Keratinocyte (primary cell): Measurements from ENCODE around the gene ST3GAL5. TPM values are rescaled to one million over a fixed set of nuclear protein-coding genes. Genes with fewer than 3 reads are reported as not detected.

Experiments used
- DNase-seq: peaks from one replicate; pipeline ENCODE4 v3.0.0-alpha.2; 2011; ENCODE audit warnings: low read depth, missing footprints, low spot score
- FAIRE-seq: peaks from 2 replicates; lab custom pipeline; 2011; peaks lifted over from hg19 to GRCh38; lab: Jason Lieb, UNC
- H2AFZ ChIP-seq: 2 replicates; pipeline ENCODE4 v1.6.0; 2012; ENCODE audit warnings: low read length, control low read depth, inconsistent platforms; ENCODE audit not compliant: control insufficient read depth
- H3K27ac ChIP-seq: 2 replicates; pipeline ENCODE4 v1.5.1; 2011; ENCODE audit warnings: low read length; ENCODE audit not compliant: control insufficient read depth, insufficient read depth
- H3K27me3 ChIP-seq: 3 replicates; pipeline ENCODE4 v1.6.0; 2011; ENCODE audit warnings: low read length; ENCODE audit not compliant: control insufficient read depth, insufficient read depth; ENCODE audit errors: extremely low read depth
- H3K36me3 ChIP-seq, 2 experiments: 2 replicates in 1 of 2; 3 replicates in 1 of 2; pipeline ENCODE4 v1.5.1; 2011; ENCODE audit warnings: low read length in 2 of 2, mild to moderate bottlenecking in 1 of 2; ENCODE audit not compliant: control insufficient read depth in 2 of 2, insufficient read depth in 2 of 2; ENCODE audit errors: extremely low read depth in 1 of 2
- H3K4me1 ChIP-seq: 3 replicates; pipeline ENCODE4 v1.5.1; 2011; ENCODE audit warnings: low read length; ENCODE audit not compliant: control insufficient read depth, insufficient read depth; ENCODE audit errors: extremely low read depth
- H3K4me2 ChIP-seq: 3 replicates; pipeline ENCODE4 v1.6.0; 2011; ENCODE audit warnings: low read depth, low read length; ENCODE audit not compliant: control insufficient read depth, insufficient read depth; ENCODE audit errors: extremely low read depth
- H3K4me3 ChIP-seq, 3 experiments: fragments of 200-600 bp in 1 of 3; sonication (generic) in 1 of 3; 2 replicates in 2 of 3; 3 replicates in 1 of 3; pipeline ENCODE4 v1.5.1; 2011 to 2016; ENCODE audit warnings: low read length in 3 of 3, mild to moderate bottlenecking in 3 of 3, control low read depth in 2 of 3, inconsistent platforms in 1 of 3, low read depth in 1 of 3, mixed read lengths in 1 of 3, mixed run types in 1 of 3, moderate library complexity in 1 of 3; ENCODE audit not compliant: control insufficient read depth in 2 of 3, insufficient read depth in 2 of 3; ENCODE audit errors: extremely low read depth in 1 of 3
- H3K79me2 ChIP-seq: 2 replicates; pipeline ENCODE4 v1.6.0; 2012; ENCODE audit warnings: low read length; ENCODE audit not compliant: control insufficient read depth, insufficient read depth
- H3K9ac ChIP-seq: 3 replicates; pipeline ENCODE4 v1.6.0; 2011; ENCODE audit warnings: low read length; ENCODE audit not compliant: control insufficient read depth, insufficient read depth; ENCODE audit errors: extremely low read depth
- H3K9me1 ChIP-seq: 3 replicates; pipeline ENCODE4 v1.6.0; 2011; ENCODE audit warnings: low read length; ENCODE audit not compliant: control insufficient read depth, insufficient read depth; ENCODE audit errors: extremely low read depth
- H3K9me3 ChIP-seq: 2 replicates; pipeline ENCODE4 v1.5.1; 2012; ENCODE audit warnings: low read depth, low read length; ENCODE audit not compliant: control insufficient read depth
- H4K20me1 ChIP-seq: 3 replicates; pipeline ENCODE4 v1.6.0; 2011; ENCODE audit warnings: low read length; ENCODE audit not compliant: control insufficient read depth, insufficient read depth; ENCODE audit errors: extremely low read depth
- EZH2 ChIP-seq: IDR thresholded peaks from one replicate; pipeline ENCODE4 v1.6.1; 2012; ENCODE audit warnings: inconsistent platforms, mild to moderate bottlenecking, low read length, moderate library complexity
- dilution Hi-C: fragments of 300-500 bp; cut with MboI; formaldehyde crosslinking; loops from one replicate; pipeline ENCODE4 v1.7.0; 2020; ENCODE audit warnings: low sequenced_read_pairs; ENCODE audit not compliant: extremely low pct_ligation_motif_present
- polyA plus RNA-seq, 5 experiments: library from polyadenylated mRNA; depleted of rRNA in 3 of 5; stranded (reverse) in 3 of 5; stranded (forward) in 1 of 5; unstranded in 1 of 5; fragments of >200 nt; gene quantifications; 1 replicate in 1 of 5; 2 replicates in 3 of 5; 3 replicates in 1 of 5; pipeline versions ENCODE4 v1.2.1 to v1.2.3, GENCODE V29; 2011 to 2012; ENCODE audit warnings: missing spikeins in 2 of 5, low read depth in 1 of 5, low replicate concordance in 1 of 5
- TF ChIP-seq, protein P1 (sequence below), 3 experiments: IDR thresholded peaks in 1 of 3; conservative IDR thresholded peaks in 1 of 3; optimal IDR thresholded peaks in 1 of 3; 2 replicates in 2 of 3; 3 replicates in 1 of 3; pipeline versions ENCODE3 to v1.5.1; 2011; ENCODE audit warnings: low read length in 3 of 3, mild to moderate bottlenecking in 3 of 3, moderate library complexity in 2 of 3, control low read depth in 1 of 3, inconsistent platforms in 1 of 3; ENCODE audit not compliant: insufficient read depth in 2 of 3; ENCODE audit errors: extremely low read depth in 1 of 3

Gene ST3GAL5
- polyA plus RNA-seq, 1 donor (not counting 4 experiments of a cell fraction or from before 2014, with no cell fraction given), result 43.5 TPM

DNA sequence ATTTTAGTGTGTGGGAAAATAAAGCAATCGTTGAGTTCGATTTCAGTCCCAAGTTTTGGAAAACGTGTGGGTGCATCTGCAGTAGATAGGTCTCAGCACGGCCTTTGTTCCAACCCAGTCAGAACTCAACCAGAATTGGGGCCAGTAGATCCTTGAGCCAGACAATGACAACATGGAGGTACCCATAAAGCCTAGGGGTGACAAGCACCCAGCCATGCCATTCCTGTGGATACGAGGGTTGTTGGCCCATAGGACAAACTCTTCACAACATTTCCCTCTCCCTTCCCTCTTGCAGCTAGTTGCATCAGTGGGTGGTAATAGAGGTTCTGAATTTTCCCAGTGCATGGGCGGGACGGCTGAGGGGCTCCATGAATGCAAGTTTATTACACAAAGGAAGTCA is 60.1 kb downstream of the ST3GAL5 start:
- H3K4me1 ChIP-seq, result peaks cover 7% of the 10 kb centered on the region
- no peaks in the 10 kb centered on the region for H3K27me3 ChIP-seq
- no peak for FAIRE-seq
- H4K20me1 ChIP-seq, result no peaks in the 10 kb centered on the region
- H3K4me2 ChIP-seq, result no peak overlapping the region
- H3K9me1 ChIP-seq, result no peaks in the 10 kb centered on the region
- H3K27ac ChIP-seq, result no peak overlapping the region
- H2AFZ ChIP-seq, result no peak overlapping the region
- no peak overlapping the region for H3K9ac ChIP-seq
- no peak for TF ChIP-seq EZH2
- TF ChIP-seq, protein P1, sequence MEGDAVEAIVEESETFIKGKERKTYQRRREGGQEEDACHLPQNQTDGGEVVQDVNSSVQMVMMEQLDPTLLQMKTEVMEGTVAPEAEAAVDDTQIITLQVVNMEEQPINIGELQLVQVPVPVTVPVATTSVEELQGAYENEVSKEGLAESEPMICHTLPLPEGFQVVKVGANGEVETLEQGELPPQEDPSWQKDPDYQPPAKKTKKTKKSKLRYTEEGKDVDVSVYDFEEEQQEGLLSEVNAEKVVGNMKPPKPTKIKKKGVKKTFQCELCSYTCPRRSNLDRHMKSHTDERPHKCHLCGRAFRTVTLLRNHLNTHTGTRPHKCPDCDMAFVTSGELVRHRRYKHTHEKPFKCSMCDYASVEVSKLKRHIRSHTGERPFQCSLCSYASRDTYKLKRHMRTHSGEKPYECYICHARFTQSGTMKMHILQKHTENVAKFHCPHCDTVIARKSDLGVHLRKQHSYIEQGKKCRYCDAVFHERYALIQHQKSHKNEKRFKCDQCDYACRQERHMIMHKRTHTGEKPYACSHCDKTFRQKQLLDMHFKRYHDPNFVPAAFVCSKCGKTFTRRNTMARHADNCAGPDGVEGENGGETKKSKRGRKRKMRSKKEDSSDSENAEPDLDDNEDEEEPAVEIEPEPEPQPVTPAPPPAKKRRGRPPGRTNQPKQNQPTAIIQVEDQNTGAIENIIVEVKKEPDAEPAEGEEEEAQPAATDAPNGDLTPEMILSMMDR (optimal IDR thresholded peaks at IDR 0.05 in 1 of 3, IDR thresholded peaks at IDR 0.05 in 1 of 3, conservative IDR thresholded peaks at IDR 0.05 in 1 of 3; ENCODE audit: extremely low read depth in 1 of 3, insufficient read depth in 2 of 3, low read length in 3 of 3), result no peak
- dilution Hi-C loops, result no loop called here
- no peak for DNase-seq
- no peaks in the 10 kb centered on the region for H3K36me3 ChIP-seq
- H3K79me2 ChIP-seq, result no peaks in the 10 kb centered on the region
- no peaks in the 10 kb centered on the region for H3K9me3 ChIP-seq
- no peak overlapping the region for H3K4me3 ChIP-seq

DNA sequence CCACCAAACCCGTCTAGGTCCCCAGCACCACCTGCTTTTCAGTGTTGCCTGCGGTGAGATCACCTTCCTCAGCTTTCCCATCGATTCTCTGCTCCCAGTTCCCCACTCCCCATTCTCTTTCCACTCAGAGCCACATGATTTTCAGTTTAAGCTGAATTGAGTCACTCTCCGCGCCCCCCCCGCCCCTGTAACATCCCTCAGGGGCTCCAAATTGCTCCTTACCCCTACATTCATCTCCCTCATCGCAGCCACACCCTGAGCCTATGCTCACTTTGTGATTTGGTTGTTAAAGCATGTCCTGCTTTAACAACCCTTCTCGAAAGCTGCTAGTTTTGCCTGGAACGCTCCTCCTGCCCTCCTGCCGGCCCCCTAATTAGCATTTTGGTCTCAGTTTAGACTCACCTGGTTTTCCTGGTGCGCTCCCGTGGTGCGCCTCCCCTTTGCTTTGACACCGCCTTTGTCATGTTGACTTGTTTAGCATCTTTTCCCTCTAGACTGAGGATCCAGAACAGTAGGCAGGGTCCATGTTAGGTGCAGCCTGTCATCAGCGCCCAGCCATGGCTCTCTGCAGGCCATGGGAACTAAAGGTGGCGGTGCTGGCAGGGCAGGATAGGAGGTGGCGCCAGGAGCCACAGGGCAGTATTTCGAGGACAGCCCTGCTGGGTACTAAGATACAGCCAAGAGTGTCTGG is 60.8 kb downstream of the ST3GAL5 start:
- H3K4me1 ChIP-seq, result peaks cover 7% of the 10 kb centered on the region
- no peaks in the 10 kb centered on the region for H3K27me3 ChIP-seq
- dilution Hi-C loops, result no loop called here
- H3K4me3 ChIP-seq, result peak overlapping the region in 2 of 3 experiments; percentile 66 to 67
- H3K36me3 ChIP-seq, result no peaks in the 10 kb centered on the region
- no peak for DNase-seq
- H4K20me1 ChIP-seq, result no peaks in the 10 kb centered on the region
- TF ChIP-seq, protein P1 (optimal IDR thresholded peaks at IDR 0.05 in 1 of 3, IDR thresholded peaks at IDR 0.05 in 1 of 3, conservative IDR thresholded peaks at IDR 0.05 in 1 of 3; ENCODE audit: extremely low read depth in 1 of 3, insufficient read depth in 2 of 3, low read length in 3 of 3), result no peak
- TF ChIP-seq EZH2, result no peak
- H3K4me2 ChIP-seq, result peak overlapping the region; percentile 98
- FAIRE-seq, result no peak
- peak overlapping the region; percentile 85 for H2AFZ ChIP-seq
- H3K9me1 ChIP-seq, result no peaks in the 10 kb centered on the region
- H3K9ac ChIP-seq, result peak overlapping the region; percentile 49
- no peaks in the 10 kb centered on the region for H3K79me2 ChIP-seq
- no peak overlapping the region for H3K27ac ChIP-seq
- no peaks in the 10 kb centered on the region for H3K9me3 ChIP-seq
